K562 (cell line): ENCODE data around the gene ASB13. TPM values are rescaled to one million over a fixed set of nuclear protein-coding genes. Genes with fewer than 3 reads are reported as not detected.
A peak's percentile ranks its signal among the peaks of the same experiment; 100 is the strongest.

ENCODE experiments used
- KDM1A ChIP-seq, 2 experiments: fragments of 450-650 bp; IDR thresholded peaks; 2 replicates each; pipeline ENCODE4 v1.6.1; 2016; ENCODE audit warnings: mild to moderate bottlenecking in 2 of 2
- MTF1 ChIP-seq: fragments of 250-450 bp; sonication (Bioruptor Pico); IDR thresholded peaks from 2 replicates; pipeline ENCODE4 v1.9.0; 2021; ENCODE audit warnings: moderate library complexity, mild to moderate bottlenecking, inconsistent platforms, borderline replicate concordance
- SIRT6 ChIP-seq: IDR thresholded peaks from one replicate; pipeline ENCODE4 v1.6.1; 2012; ENCODE audit warnings: low read depth, mild to moderate bottlenecking, control low read depth, inconsistent platforms, low read length, moderate library complexity
- SIX5 ChIP-seq, 2 experiments: IDR thresholded peaks; 2 replicates each; pipeline ENCODE4 v1.6.1; 2011; ENCODE audit warnings: low read length in 2 of 2, borderline replicate concordance in 1 of 2, low read depth in 1 of 2, mild to moderate bottlenecking in 1 of 2, moderate library complexity in 1 of 2; ENCODE audit not compliant: insufficient read depth in 1 of 2
- SMARCB1 ChIP-seq: IDR thresholded peaks from 2 replicates; pipeline ENCODE4 v1.6.1; 2011; ENCODE audit warnings: improper control_type of control experiment, low read depth; ENCODE audit not compliant: insufficient read length
- ZNF696 ChIP-seq: fragments of 250-450 bp; sonication (Bioruptor Pico); conservative IDR thresholded peaks from 2 replicates; pipeline ENCODE4 v1.4.0; 2020; ENCODE audit warnings: mild to moderate bottlenecking, moderate library complexity
- ZNF77 ChIP-seq: fragments of 250-450 bp; sonication (Bioruptor Pico); IDR thresholded peaks from 2 replicates; pipeline ENCODE4 v1.5.0; 2020
- polyA plus RNA-seq, 8 experiments: library from polyadenylated mRNA; depleted of rRNA in 4 of 8; stranded (reverse) in 5 of 8; unstranded in 3 of 8; fragments of >200 nt; fragmentation: Nextera tagmentation in 2 of 8; fragmentation: Illumina TruSeq in 1 of 8; extraction: Ambion mirVana in 2 of 8; extraction: Trizol in 1 of 8; gene quantifications; 2 replicates each; pipeline versions ENCODE4 v1.2.1 to v1.2.3, GENCODE V29; 2011 to 2014; ENCODE audit warnings: inconsistent platforms in 1 of 8, missing spikeins in 1 of 8
- total RNA-seq, 7 experiments: library from RNA; depleted of rRNA in 6 of 7; stranded (reverse); fragments of >200 nt in 6 of 7; fragmentation: Illumina TruSeq in 2 of 7; extraction: Trizol in 2 of 7; gene quantifications; 2 replicates each; pipeline versions ENCODE4 v1.2.1 to v1.2.3, GENCODE V29; 2011 to 2021; ENCODE audit warnings: low replicate concordance in 1 of 7
- TF ChIP-seq, protein P1 (sequence below): fragments of 200-600 bp; sonication (generic); IDR thresholded peaks from one replicate; pipeline ENCODE4 v1.6.1; 2012; ENCODE audit warnings: mild to moderate bottlenecking, low read depth, low read length, inconsistent platforms
- TF ChIP-seq, protein P2 (sequence below): fragments of 450-650 bp; formaldehyde crosslinking; IDR thresholded peaks from 2 replicates; pipeline ENCODE4 v1.4.0; 2020; ENCODE audit warnings: mild to moderate bottlenecking, moderate library complexity
- TF ChIP-seq, protein P3 (sequence below), 2 experiments: IDR thresholded peaks; 2 replicates each; pipeline ENCODE4 v1.6.1; 2011; ENCODE audit warnings: borderline replicate concordance in 1 of 2, control low read depth in 1 of 2, low read depth in 1 of 2, low read length in 1 of 2, mild to moderate bottlenecking in 1 of 2, mixed read lengths in 1 of 2, moderate library complexity in 1 of 2; ENCODE audit not compliant: insufficient read depth in 1 of 2, insufficient read length in 1 of 2, poor library complexity in 1 of 2, severe bottlenecking in 1 of 2; ENCODE audit errors: extremely low read depth in 1 of 2

The ASB13 gene
- total and polyA plus RNA-seq, 9 of the 15 experiments (the other 6 are each of a cell fraction or from before 2014, with no cell fraction given) = 5.2 to 28.8 (median 16.9) TPM

DNA sequence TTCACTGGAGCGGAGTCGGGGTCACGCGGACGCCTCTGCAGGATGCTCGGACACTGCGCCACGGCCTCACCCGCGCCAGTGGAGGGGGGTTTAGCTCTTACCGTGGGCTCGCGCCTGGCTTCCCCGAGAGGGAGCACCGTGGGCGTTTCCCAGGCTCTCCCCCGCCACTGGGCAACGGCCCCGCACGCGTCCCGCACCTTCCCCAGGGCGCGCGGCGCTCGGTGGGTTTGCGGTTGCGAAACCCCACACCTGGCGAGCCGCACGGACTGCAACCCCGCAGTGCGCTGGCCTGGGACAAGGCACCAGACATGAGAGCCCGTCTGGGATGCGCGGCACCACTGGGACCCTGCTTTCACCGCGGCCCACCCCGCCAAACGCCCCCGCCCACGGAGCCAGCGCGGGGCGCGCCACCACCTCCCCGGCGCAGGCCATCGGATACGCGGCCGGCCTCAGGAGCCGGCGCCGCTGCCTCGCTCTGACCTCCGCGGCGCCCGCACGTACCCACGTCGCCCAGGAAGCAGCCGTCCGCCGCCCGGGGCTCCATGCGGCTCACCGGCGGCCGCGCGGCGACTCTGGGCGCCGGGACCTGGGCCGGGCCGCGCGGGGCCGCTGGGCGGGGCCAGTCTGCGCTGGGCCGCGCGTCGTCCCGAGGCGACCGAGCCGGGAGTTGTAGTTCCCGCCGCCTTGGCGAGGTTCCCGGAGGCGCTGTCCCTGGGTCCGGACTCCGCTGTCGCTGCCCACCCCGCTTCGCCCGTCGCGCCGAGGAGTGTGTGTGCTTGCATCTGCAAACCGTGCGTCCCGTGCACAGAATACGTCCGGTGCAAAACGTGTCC, at the start of gene ASB13 (continued):
- TF ChIP-seq, protein P1, sequence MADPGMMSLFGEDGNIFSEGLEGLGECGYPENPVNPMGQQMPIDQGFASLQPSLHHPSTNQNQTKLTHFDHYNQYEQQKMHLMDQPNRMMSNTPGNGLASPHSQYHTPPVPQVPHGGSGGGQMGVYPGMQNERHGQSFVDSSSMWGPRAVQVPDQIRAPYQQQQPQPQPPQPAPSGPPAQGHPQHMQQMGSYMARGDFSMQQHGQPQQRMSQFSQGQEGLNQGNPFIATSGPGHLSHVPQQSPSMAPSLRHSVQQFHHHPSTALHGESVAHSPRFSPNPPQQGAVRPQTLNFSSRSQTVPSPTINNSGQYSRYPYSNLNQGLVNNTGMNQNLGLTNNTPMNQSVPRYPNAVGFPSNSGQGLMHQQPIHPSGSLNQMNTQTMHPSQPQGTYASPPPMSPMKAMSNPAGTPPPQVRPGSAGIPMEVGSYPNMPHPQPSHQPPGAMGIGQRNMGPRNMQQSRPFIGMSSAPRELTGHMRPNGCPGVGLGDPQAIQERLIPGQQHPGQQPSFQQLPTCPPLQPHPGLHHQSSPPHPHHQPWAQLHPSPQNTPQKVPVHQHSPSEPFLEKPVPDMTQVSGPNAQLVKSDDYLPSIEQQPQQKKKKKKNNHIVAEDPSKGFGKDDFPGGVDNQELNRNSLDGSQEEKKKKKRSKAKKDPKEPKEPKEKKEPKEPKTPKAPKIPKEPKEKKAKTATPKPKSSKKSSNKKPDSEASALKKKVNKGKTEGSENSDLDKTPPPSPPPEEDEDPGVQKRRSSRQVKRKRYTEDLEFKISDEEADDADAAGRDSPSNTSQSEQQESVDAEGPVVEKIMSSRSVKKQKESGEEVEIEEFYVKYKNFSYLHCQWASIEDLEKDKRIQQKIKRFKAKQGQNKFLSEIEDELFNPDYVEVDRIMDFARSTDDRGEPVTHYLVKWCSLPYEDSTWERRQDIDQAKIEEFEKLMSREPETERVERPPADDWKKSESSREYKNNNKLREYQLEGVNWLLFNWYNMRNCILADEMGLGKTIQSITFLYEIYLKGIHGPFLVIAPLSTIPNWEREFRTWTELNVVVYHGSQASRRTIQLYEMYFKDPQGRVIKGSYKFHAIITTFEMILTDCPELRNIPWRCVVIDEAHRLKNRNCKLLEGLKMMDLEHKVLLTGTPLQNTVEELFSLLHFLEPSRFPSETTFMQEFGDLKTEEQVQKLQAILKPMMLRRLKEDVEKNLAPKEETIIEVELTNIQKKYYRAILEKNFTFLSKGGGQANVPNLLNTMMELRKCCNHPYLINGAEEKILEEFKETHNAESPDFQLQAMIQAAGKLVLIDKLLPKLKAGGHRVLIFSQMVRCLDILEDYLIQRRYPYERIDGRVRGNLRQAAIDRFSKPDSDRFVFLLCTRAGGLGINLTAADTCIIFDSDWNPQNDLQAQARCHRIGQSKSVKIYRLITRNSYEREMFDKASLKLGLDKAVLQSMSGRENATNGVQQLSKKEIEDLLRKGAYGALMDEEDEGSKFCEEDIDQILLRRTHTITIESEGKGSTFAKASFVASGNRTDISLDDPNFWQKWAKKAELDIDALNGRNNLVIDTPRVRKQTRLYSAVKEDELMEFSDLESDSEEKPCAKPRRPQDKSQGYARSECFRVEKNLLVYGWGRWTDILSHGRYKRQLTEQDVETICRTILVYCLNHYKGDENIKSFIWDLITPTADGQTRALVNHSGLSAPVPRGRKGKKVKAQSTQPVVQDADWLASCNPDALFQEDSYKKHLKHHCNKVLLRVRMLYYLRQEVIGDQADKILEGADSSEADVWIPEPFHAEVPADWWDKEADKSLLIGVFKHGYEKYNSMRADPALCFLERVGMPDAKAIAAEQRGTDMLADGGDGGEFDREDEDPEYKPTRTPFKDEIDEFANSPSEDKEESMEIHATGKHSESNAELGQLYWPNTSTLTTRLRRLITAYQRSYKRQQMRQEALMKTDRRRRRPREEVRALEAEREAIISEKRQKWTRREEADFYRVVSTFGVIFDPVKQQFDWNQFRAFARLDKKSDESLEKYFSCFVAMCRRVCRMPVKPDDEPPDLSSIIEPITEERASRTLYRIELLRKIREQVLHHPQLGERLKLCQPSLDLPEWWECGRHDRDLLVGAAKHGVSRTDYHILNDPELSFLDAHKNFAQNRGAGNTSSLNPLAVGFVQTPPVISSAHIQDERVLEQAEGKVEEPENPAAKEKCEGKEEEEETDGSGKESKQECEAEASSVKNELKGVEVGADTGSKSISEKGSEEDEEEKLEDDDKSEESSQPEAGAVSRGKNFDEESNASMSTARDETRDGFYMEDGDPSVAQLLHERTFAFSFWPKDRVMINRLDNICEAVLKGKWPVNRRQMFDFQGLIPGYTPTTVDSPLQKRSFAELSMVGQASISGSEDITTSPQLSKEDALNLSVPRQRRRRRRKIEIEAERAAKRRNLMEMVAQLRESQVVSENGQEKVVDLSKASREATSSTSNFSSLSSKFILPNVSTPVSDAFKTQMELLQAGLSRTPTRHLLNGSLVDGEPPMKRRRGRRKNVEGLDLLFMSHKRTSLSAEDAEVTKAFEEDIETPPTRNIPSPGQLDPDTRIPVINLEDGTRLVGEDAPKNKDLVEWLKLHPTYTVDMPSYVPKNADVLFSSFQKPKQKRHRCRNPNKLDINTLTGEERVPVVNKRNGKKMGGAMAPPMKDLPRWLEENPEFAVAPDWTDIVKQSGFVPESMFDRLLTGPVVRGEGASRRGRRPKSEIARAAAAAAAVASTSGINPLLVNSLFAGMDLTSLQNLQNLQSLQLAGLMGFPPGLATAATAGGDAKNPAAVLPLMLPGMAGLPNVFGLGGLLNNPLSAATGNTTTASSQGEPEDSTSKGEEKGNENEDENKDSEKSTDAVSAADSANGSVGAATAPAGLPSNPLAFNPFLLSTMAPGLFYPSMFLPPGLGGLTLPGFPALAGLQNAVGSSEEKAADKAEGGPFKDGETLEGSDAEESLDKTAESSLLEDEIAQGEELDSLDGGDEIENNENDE = no peak
- TF ChIP-seq ZNF77 (CRISPR knock-in tag) (no peak), SIX5 (IDR thresholded peaks at IDR 0.05; ENCODE audit: borderline replicate concordance in 1 of 2, insufficient read depth in 1 of 2, low read depth in 1 of 2, low read length in 2 of 2) (peak; percentile 53 to 59; a peak in 3 of 4 replicates), SMARCB1 (no peak), KDM1A (IDR thresholded peaks at IDR 0.05) (no peak), MTF1 (CRISPR knock-in tag) (no peak), SIRT6 (no peak), ZNF696 (CRISPR knock-in tag) (no peak)
- TF ChIP-seq, protein P2, sequence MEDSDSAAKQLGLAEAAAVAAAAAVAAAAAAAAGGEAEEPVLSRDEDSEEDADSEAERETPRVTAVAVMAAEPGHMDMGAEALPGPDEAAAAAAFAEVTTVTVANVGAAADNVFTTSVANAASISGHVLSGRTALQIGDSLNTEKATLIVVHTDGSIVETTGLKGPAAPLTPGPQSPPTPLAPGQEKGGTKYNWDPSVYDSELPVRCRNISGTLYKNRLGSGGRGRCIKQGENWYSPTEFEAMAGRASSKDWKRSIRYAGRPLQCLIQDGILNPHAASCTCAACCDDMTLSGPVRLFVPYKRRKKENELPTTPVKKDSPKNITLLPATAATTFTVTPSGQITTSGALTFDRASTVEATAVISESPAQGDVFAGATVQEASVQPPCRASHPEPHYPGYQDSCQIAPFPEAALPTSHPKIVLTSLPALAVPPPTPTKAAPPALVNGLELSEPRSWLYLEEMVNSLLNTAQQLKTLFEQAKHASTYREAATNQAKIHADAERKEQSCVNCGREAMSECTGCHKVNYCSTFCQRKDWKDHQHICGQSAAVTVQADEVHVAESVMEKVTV (CRISPR knock-in tag) = no peak
- TF ChIP-seq, protein P3, sequence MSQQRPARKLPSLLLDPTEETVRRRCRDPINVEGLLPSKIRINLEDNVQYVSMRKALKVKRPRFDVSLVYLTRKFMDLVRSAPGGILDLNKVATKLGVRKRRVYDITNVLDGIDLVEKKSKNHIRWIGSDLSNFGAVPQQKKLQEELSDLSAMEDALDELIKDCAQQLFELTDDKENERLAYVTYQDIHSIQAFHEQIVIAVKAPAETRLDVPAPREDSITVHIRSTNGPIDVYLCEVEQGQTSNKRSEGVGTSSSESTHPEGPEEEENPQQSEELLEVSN (IDR thresholded peaks at IDR 0.05; ENCODE audit: borderline replicate concordance in 1 of 2, extremely low read depth in 1 of 2, insufficient read depth in 1 of 2, insufficient read length in 1 of 2, low read depth in 1 of 2, low read length in 1 of 2, poor library complexity in 1 of 2, severe bottlenecking in 1 of 2) = peak; percentile 56 to 79
